ENCODE results near the gene PRDM16.
A peak's percentile ranks its signal among the peaks of the same experiment; 100 is the strongest.

The PRDM16 gene

GRCh38 chr1:3356827-3357460, 287.9 kb downstream of the PRDM16 start:
- DNase-seq (ENCODE audit: low read depth) = no peak

GRCh38 chr1:3357526-3358297, 288.7 kb downstream of the PRDM16 start:
- DNase-seq (ENCODE audit: low read depth) = no peak

- DNase-seq (ENCODE audit: low read depth) = no peak
Measured at GRCh38 chr1:3359351-3359750, 290.3 kb downstream of the PRDM16 start.

- DNase-seq (ENCODE audit: low read depth) = no peak
Measured at GRCh38 chr1:3359756-3360440, 290.9 kb downstream of the PRDM16 start.

GRCh38 chr1:3360646-3361257, 291.7 kb downstream of the PRDM16 start:
- DNase-seq (ENCODE audit: low read depth) = no peak

GRCh38 chr1:3363023-3363422, 294.0 kb downstream of the PRDM16 start:
- DNase-seq (ENCODE audit: low read depth) = no peak

- no peak for DNase-seq (ENCODE audit: low read depth)
Measured at GRCh38 chr1:3363756-3364155, 294.8 kb downstream of the PRDM16 start.

- no peak for DNase-seq (ENCODE audit: low read depth)
Measured at GRCh38 chr1:3364551-3364950, 295.5 kb downstream of the PRDM16 start.

GRCh38 chr1:3364983-3365382, 296.0 kb downstream of the PRDM16 start:
- no peak for DNase-seq (ENCODE audit: low read depth)

GRCh38 chr1:3365523-3366125, 296.6 kb downstream of the PRDM16 start:
- no peak for DNase-seq (ENCODE audit: low read depth)

GRCh38 chr1:3366126-3367051, 297.4 kb downstream of the PRDM16 start:
- no peak for DNase-seq (ENCODE audit: low read depth)

- DNase-seq (ENCODE audit: low read depth) = no peak
Measured at GRCh38 chr1:3367376-3367775, 298.4 kb downstream of the PRDM16 start.

GRCh38 chr1:3368059-3368458, 299.1 kb downstream of the PRDM16 start:
- no peak for DNase-seq (ENCODE audit: low read depth)

GRCh38 chr1:3368711-3369445, 299.9 kb downstream of the PRDM16 start:
- DNase-seq (ENCODE audit: low read depth) = peak; percentile 56

- DNase-seq (ENCODE audit: low read depth) = peak; percentile 100
Measured at GRCh38 chr1:3369446-3370076, 300.6 kb downstream of the PRDM16 start.

GRCh38 chr1:3370856-3371703, 302.1 kb downstream of the PRDM16 start:
- no peak for DNase-seq (ENCODE audit: low read depth)

- DNase-seq (ENCODE audit: low read depth) = no peak
Measured at GRCh38 chr1:3372317-3372716, 303.3 kb downstream of the PRDM16 start.

- no peak for DNase-seq (ENCODE audit: low read depth)
Measured at GRCh38 chr1:3373175-3373574, 304.2 kb downstream of the PRDM16 start.
